GM12878 (cell line): ENCODE data around the gene LDLRAD4. TPM values are rescaled to one million over a fixed set of nuclear protein-coding genes. Genes with fewer than 3 reads are reported as not detected.
"Not testable (repeated sequence)": the region's sequence is repeated elsewhere in the genome, so short reads cannot be mapped to it uniquely, and the experiment has no call there.

Source experiments
- ATAC-seq: fragments of 200-7000 bp; cut with Tn5 transposase; 3 replicates; pipeline ENCODE4 v1.9.1; 2020; ENCODE audit warnings: mild to moderate bottlenecking, moderate library complexity
- BruUV-seq: library from RNA; stranded (reverse); fragments of 400-500 nt; replicated peaks from 2 replicates; lab custom pipeline; 2021; lab: Mats Ljungman, UMichigan
- CTCF ChIA-PET: fragments of 300-600 bp; sonication (Branson Sonifier 250); formaldehyde crosslinking; extraction: SDS; loops from one replicate; lab custom pipeline; 2021; ENCODE audit warnings: inconsistent platforms; lab: Yijun Ruan, JAX
- POLR2A ChIA-PET: fragments of 350-600 bp; formaldehyde crosslinking; extraction: SDS; loops from one replicate; lab custom pipeline; 2021; ENCODE audit warnings: inconsistent platforms; lab: Charles Lee
- RAD21 ChIA-PET: fragments of 300-600 bp; sonication (Branson Sonifier 250); formaldehyde crosslinking; loops from one replicate; lab custom pipeline; 2023; ENCODE audit warnings: antibody characterized with exemption; ENCODE audit not compliant: unreplicated experiment; lab: Charles Lee
- SMC1A ChIA-PET: fragments of 300-600 bp; sonication (Branson Sonifier 250); formaldehyde crosslinking; loops from one replicate; lab custom pipeline; 2023; ENCODE audit not compliant: unreplicated experiment, uncharacterized antibody; lab: Charles Lee
- DNase-seq: peaks from one replicate; pipeline ENCODE4 v3.0.0-alpha.2; 2011; ENCODE audit warnings: low read depth, low spot score
- FAIRE-seq: peaks from 3 replicates; lab custom pipeline; 2011; peaks lifted over from hg19 to GRCh38; lab: Jason Lieb, UNC
- H2AFZ ChIP-seq: 2 replicates; pipeline ENCODE4 v1.6.0; 2011; ENCODE audit warnings: low read depth, low read length, control low read depth; ENCODE audit not compliant: control insufficient read depth
- H3K27ac ChIP-seq: 2 replicates; pipeline ENCODE4 v1.5.1; 2011; ENCODE audit warnings: control low read depth; ENCODE audit not compliant: control insufficient read depth, insufficient read depth
- H3K27me3 ChIP-seq, 2 experiments: replicated peaks in 1 of 2; 2 replicates each; pipeline versions ENCODE4 v1.6.0 to v1.6.1; 2011; ENCODE audit warnings: low read length in 1 of 2; ENCODE audit not compliant: control insufficient read depth in 2 of 2, insufficient read depth in 2 of 2
- H3K36me3 ChIP-seq, 2 experiments: 2 replicates each; pipeline ENCODE4 v1.5.1; 2011; ENCODE audit warnings: low read length in 1 of 2; ENCODE audit not compliant: control insufficient read depth in 2 of 2, insufficient read depth in 2 of 2
- H3K4me1 ChIP-seq: 2 replicates; pipeline ENCODE4 v1.6.1; 2011; ENCODE audit warnings: mild to moderate bottlenecking, low read length, moderate library complexity, mixed read lengths; ENCODE audit not compliant: control insufficient read depth, insufficient read depth
- H3K4me2 ChIP-seq: 2 replicates; pipeline ENCODE4 v1.6.0; 2011; ENCODE audit warnings: control low read depth; ENCODE audit not compliant: control insufficient read depth, insufficient read depth
- H3K4me3 ChIP-seq: fragments of 200-600 bp; sonication (generic); 2 replicates; pipeline ENCODE4 v1.5.1; 2016
- H3K79me2 ChIP-seq: 2 replicates; pipeline ENCODE4 v1.6.0; 2011; ENCODE audit warnings: low read length; ENCODE audit not compliant: control insufficient read depth, insufficient read depth
- H3K9ac ChIP-seq: 2 replicates; pipeline ENCODE4 v1.8.0; 2011; ENCODE audit warnings: low read length, control low read depth, mixed read lengths; ENCODE audit not compliant: control insufficient read depth, insufficient read depth
- H3K9me3 ChIP-seq: replicated peaks from 3 replicates; pipeline ENCODE4 v1.5.1; 2011; ENCODE audit warnings: mild to moderate bottlenecking, low read length; ENCODE audit not compliant: control insufficient read depth, insufficient read depth
- H4K20me1 ChIP-seq: 2 replicates; pipeline ENCODE4 v1.6.0; 2011; ENCODE audit not compliant: control insufficient read depth, insufficient read depth
- BCL11A ChIP-seq: IDR thresholded peaks from 2 replicates; pipeline ENCODE4 v1.6.1; 2011; ENCODE audit warnings: low read depth, low read length
- CHD1 ChIP-seq: IDR thresholded peaks from 2 replicates; pipeline ENCODE4 v1.6.1; 2012; ENCODE audit warnings: low read depth, low read length, improper control_type of control experiment
- LARP7 ChIP-seq: fragments of 450-650 bp; IDR thresholded peaks from 2 replicates; pipeline ENCODE4 v1.6.1; 2017; ENCODE audit warnings: mild to moderate bottlenecking
- MTA3 ChIP-seq: IDR thresholded peaks from 2 replicates; pipeline ENCODE4 v1.6.1; 2012; ENCODE audit warnings: low read length, inconsistent platforms, borderline replicate concordance
- NRF1 ChIP-seq: conservative IDR thresholded peaks from 2 replicates; pipeline ENCODE4 v1.6.1; 2011; ENCODE audit warnings: mild to moderate bottlenecking, low read depth, low read length, improper control_type of control experiment
- PAX5 ChIP-seq: IDR thresholded peaks from 2 replicates; pipeline ENCODE4 v1.6.1; 2011; ENCODE audit warnings: low read depth, low read length, borderline replicate concordance
- RAD21 ChIP-seq: IDR thresholded peaks from 2 replicates; pipeline ENCODE4 v1.6.1; 2011; ENCODE audit warnings: mild to moderate bottlenecking, low read depth, low read length, moderate library complexity; ENCODE audit not compliant: insufficient read depth
- RBBP5 ChIP-seq: fragments of 200-600 bp; sonication (generic); conservative IDR thresholded peaks from 2 replicates; pipeline ENCODE4 v1.6.1; 2016
- SRF ChIP-seq, 2 experiments: IDR thresholded peaks; 2 replicates each; pipeline ENCODE4 v1.6.1; 2011; ENCODE audit warnings: low read depth in 2 of 2, low read length in 2 of 2, mild to moderate bottlenecking in 1 of 2, moderate library complexity in 1 of 2
- WGBS: methylation state at CpG from one replicate; pipeline ENCODE4 v1.1.6; 2016; ENCODE audit warnings: low lambda C conversion rate; ENCODE audit not compliant: insufficient replicate concordance, insufficient coverage; ENCODE audit errors: missing lambda C conversion rate; 5-methylcytosine and 5-hydroxymethylcytosine counted together
- in situ Hi-C: fragments of 300-500 bp; cut with MboI; formaldehyde crosslinking; loops from 9 replicates; pipeline ENCODE4 v1.14.3; 2018; ENCODE audit warnings: mixed read lengths
- intact Hi-C: fragments of 100-400 bp; cut with micrococcal nuclease; formaldehyde crosslinking; loops from one replicate; pipeline ENCODE4 v1.14.2; 2022; ENCODE audit not compliant: unreplicated experiment
- polyA plus RNA-seq, 11 experiments: library from polyadenylated mRNA; depleted of rRNA in 4 of 11; unstranded in 6 of 11; stranded (reverse) in 5 of 11; fragments of >200 nt; fragmentation: Nextera tagmentation in 4 of 11; fragmentation: Illumina TruSeq in 1 of 11; extraction: Ambion mirVana in 4 of 11; extraction: Trizol in 1 of 11; gene quantifications; 1 replicate in 1 of 11; 2 replicates in 10 of 11; pipeline versions ENCODE4 v1.2.1 to v1.2.3, GENCODE V29; 2011 to 2016; ENCODE audit warnings: inconsistent platforms in 2 of 11, missing spikeins in 2 of 11, low read depth in 1 of 11
- total RNA-seq, 4 experiments: library from RNA; depleted of rRNA in 3 of 4; stranded (reverse); fragments of >200 nt in 3 of 4; fragmentation: Illumina TruSeq in 1 of 4; extraction: Trizol in 1 of 4; gene quantifications; 2 replicates each; pipeline versions ENCODE4 v1.2.1 to v1.2.3, GENCODE V29; 2013 to 2021
- TF ChIP-seq, protein P1 (sequence below): fragments of 450-650 bp; IDR thresholded peaks from 2 replicates; pipeline ENCODE4 v1.6.1; 2017; ENCODE audit warnings: mild to moderate bottlenecking, low read depth, inconsistent platforms; ENCODE audit not compliant: poor library complexity, severe bottlenecking
- TF ChIP-seq, protein P2 (sequence below): fragments of 450-650 bp; IDR thresholded peaks from 2 replicates; pipeline ENCODE4 v1.6.1; 2018; ENCODE audit warnings: borderline replicate concordance, mild to moderate bottlenecking; ENCODE audit not compliant: partially characterized antibody
- TF ChIP-seq, protein P3 (sequence below): IDR thresholded peaks from 2 replicates; pipeline ENCODE4 v1.6.1; 2011; ENCODE audit warnings: low read depth, low read length, improper control_type of control experiment, borderline replicate concordance

The LDLRAD4 gene
- total and polyA plus RNA-seq, 10 of the 15 experiments (the other 5 are each of a cell fraction or from before 2014, with no cell fraction given), result 2.7 to 16.8 (median 11.2) TPM

DNA sequence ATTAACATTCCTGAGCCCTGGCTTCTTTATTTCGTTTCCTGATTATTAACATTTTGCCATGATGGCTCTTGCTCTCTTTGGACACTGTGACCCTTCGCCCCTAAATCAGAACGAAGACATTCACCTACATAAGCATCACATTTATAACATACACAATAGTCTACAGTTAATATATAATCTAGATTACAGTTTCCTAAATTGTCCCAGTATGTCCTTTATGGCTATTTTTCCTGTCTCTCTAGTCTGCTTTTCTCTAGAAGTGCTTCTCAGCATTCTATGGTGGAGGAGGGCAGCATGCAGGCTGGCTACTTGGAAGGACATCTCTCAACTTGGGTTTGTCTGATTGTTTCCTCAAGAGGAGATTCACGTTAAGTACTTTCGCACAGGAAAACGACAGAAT, 457.9 kb downstream of the LDLRAD4 start:
- Histone ChIP-seq H3K9ac (no peak overlapping the region), H3K4me3 (no peak overlapping the region), H2AFZ (no peak overlapping the region), H3K36me3 (peaks cover 0 to 3% of the 10 kb centered on the region in 2 experiments; a peak in 1 of 4 replicates), H3K4me2 (no peak overlapping the region), H3K9me3 (no peaks in the 10 kb centered on the region), H3K27ac (no peak overlapping the region), H3K4me1 (peaks cover 13% of the 10 kb centered on the region), H3K79me2 (peaks cover 5% of the 10 kb centered on the region), H3K27me3 (no peaks in the 10 kb centered on the region), H4K20me1 (no peaks in the 10 kb centered on the region)
- ChIA-PET RAD21 (no interaction called here), CTCF (no interaction called here), POLR2A (interaction anchor here (0.6 to 0.7 kb wide), 2 partner anchors 398 to 706 kb away, joined by 3 read pairs; no protein-coding TSS in a partner anchor), SMC1A (no interaction called here)
- no peak for TF ChIP-seq PAX5
- TF ChIP-seq, protein P1, sequence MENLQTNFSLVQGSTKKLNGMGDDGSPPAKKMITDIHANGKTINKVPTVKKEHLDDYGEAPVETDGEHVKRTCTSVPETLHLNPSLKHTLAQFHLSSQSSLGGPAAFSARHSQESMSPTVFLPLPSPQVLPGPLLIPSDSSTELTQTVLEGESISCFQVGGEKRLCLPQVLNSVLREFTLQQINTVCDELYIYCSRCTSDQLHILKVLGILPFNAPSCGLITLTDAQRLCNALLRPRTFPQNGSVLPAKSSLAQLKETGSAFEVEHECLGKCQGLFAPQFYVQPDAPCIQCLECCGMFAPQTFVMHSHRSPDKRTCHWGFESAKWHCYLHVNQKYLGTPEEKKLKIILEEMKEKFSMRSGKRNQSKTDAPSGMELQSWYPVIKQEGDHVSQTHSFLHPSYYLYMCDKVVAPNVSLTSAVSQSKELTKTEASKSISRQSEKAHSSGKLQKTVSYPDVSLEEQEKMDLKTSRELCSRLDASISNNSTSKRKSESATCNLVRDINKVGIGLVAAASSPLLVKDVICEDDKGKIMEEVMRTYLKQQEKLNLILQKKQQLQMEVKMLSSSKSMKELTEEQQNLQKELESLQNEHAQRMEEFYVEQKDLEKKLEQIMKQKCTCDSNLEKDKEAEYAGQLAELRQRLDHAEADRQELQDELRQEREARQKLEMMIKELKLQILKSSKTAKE, result no peak
- TF ChIP-seq RAD21, result no peak
- TF ChIP-seq CHD1, result no peak
- TF ChIP-seq NRF1, result no peak
- TF ChIP-seq SRF (IDR thresholded peaks at IDR 0.05; ENCODE audit: low read depth in 2 of 2, low read length in 2 of 2), result no peak
- TF ChIP-seq, protein P2, sequence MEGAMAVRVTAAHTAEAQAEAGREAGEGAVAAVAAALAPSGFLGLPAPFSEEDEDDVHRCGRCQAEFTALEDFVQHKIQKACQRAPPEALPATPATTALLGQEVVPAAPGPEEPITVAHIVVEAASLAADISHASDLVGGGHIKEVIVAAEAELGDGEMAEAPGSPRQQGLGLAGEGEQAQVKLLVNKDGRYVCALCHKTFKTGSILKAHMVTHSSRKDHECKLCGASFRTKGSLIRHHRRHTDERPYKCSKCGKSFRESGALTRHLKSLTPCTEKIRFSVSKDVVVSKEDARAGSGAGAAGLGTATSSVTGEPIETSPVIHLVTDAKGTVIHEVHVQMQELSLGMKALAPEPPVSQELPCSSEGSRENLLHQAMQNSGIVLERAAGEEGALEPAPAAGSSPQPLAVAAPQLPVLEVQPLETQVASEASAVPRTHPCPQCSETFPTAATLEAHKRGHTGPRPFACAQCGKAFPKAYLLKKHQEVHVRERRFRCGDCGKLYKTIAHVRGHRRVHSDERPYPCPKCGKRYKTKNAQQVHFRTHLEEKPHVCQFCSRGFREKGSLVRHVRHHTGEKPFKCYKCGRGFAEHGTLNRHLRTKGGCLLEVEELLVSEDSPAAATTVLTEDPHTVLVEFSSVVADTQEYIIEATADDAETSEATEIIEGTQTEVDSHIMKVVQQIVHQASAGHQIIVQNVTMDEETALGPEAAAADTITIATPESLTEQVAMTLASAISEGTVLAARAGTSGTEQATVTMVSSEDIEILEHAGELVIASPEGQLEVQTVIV, result no peak
- TF ChIP-seq, protein P3, sequence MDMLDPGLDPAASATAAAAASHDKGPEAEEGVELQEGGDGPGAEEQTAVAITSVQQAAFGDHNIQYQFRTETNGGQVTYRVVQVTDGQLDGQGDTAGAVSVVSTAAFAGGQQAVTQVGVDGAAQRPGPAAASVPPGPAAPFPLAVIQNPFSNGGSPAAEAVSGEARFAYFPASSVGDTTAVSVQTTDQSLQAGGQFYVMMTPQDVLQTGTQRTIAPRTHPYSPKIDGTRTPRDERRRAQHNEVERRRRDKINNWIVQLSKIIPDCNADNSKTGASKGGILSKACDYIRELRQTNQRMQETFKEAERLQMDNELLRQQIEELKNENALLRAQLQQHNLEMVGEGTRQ, result no peak
- TF ChIP-seq MTA3, result no peak
- TF ChIP-seq LARP7, result no peak
- TF ChIP-seq RBBP5, result no peak
- TF ChIP-seq BCL11A, result no peak
- in situ Hi-C loops, result no loop called here
- no TSS peak for BruUV-seq
- FAIRE-seq (no peak), DNase-seq (no peak), ATAC-seq (no peak)
- WGBS, result 95% methylated on average over 6 of the region's 6 CpGs
- intact Hi-C loops, result no loop called here

DNA sequence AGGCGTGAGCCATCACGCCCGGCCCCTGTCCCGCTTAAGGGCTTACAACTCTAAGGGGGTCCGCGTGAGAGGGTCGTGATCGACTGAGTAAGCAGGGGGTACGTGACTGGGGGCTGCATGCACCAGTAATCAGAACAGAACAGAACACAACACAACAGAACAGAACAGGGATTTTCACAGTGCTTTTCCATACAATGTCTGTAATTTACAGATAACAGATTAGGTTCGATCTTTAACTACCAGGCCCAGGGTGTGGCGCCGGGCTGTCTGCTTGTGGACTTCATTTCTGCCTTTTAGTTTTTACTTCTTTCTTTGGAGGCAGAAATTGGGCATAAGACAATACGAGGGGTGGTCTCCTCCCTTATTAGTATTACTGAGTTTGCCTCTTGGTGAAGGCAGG, 458.8 kb downstream of the LDLRAD4 start:
- H3K9ac ChIP-seq, POLR2A ChIA-PET, H3K4me3 ChIP-seq, BruUV-seq, SMC1A ChIA-PET, H3K36me3 ChIP-seq, H3K27ac ChIP-seq, intact Hi-C loops, ATAC-seq, H4K20me1 ChIP-seq, H3K27me3 ChIP-seq, H3K79me2 ChIP-seq, RAD21 ChIA-PET, H2AFZ ChIP-seq, DNase-seq, H3K9me3 ChIP-seq, FAIRE-seq, in situ Hi-C loops, H3K4me2 ChIP-seq: not testable (repeated sequence)
- CTCF ChIA-PET, result interaction anchor here (1.0 kb wide), 1 partner anchor 119 kb away, joined by 4 read pairs; no protein-coding TSS in a partner anchor
- 96% methylated on average over 13 of the region's 13 CpGs for WGBS
- peaks cover 13% of the 10 kb centered on the region for H3K4me1 ChIP-seq
